ENCODE data around the gene RNFT2. TPM values are rescaled to one million over a fixed set of nuclear protein-coding genes. Genes with fewer than 3 reads are reported as not detected.
A peak's percentile ranks its signal among the peaks of the same experiment; 100 is the strongest.

The RNFT2 gene
- total RNA-seq, 6 experiments from 2014 or later, result 7.1 to 12.0 (median 11.2) TPM

- Mint-ChIP-seq H3K36me3 (ENCODE audit: low read depth) (no peaks in the 10 kb centered on the region), H3K27me3 (ENCODE audit: insufficient read depth) (peaks cover 33% of the 10 kb centered on the region), H3K4me1 (ENCODE audit: low read depth) (peaks cover 13% of the 10 kb centered on the region), H3K27ac (no peak overlapping the region), H3K9me3 (peaks cover 4% of the 10 kb centered on the region; the same call in 1 of the 2 replicates), H3K4me3 (no peak overlapping the region)
- DNase-seq, result no peak
- no peak for TF ChIP-seq CTCF (IDR thresholded peaks at IDR 0.05)
Observed at GRCh38 chr12:116691636-116692035, 46.5 kb upstream of the RNFT2 start.

DNA sequence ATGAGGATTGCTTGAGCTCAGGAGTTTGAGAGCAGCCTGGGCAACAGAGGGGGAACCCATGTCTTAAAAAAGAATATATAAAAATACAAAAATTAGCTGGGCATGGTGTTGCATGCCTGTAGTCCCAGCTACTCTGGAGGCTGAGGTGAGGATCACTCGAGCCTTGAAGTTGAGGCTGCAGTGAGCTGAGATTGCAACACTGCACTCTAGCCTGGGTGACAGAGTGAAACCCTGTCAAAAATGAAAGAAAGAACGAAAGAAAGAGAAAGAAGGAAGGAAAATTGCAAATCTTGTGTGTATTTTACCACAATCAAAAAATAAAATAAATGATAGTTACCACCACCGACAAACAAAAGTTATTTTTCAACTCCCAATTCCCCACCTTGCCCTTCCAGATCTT is 45.5 kb upstream of the RNFT2 start:
- Mint-ChIP-seq H3K36me3 (ENCODE audit: low read depth) (no peaks in the 10 kb centered on the region), H3K27me3 (ENCODE audit: insufficient read depth) (peaks cover 33% of the 10 kb centered on the region), H3K9me3 (no peaks in the 10 kb centered on the region), H3K4me1 (ENCODE audit: low read depth) (peaks cover 13% of the 10 kb centered on the region), H3K27ac (no peak overlapping the region), H3K4me3 (peak overlapping the region; percentile 12; the same call in 1 of the 2 replicates)
- no peak for TF ChIP-seq CTCF (IDR thresholded peaks at IDR 0.05)
- no peak for DNase-seq

GRCh38 chr12:116693286-116694227 is 44.6 kb upstream of the RNFT2 start:
- no peak overlapping the region for H3K27ac Mint-ChIP-seq
- H3K9me3 Mint-ChIP-seq, result no peaks in the 10 kb centered on the region
- H3K4me1 Mint-ChIP-seq (ENCODE audit: low read depth), result peaks cover 13% of the 10 kb centered on the region
- 0 out of 2 replicates have a peak, but pooled peaks have one; percentile 6 for TF ChIP-seq CTCF (IDR thresholded peaks at IDR 0.05)
- no peaks in the 10 kb centered on the region for H3K36me3 Mint-ChIP-seq (ENCODE audit: low read depth)
- no peak for DNase-seq
- peak overlapping the region; percentile 68 for H3K4me3 Mint-ChIP-seq
- peaks cover 33% of the 10 kb centered on the region for H3K27me3 Mint-ChIP-seq (ENCODE audit: insufficient read depth)

DNA sequence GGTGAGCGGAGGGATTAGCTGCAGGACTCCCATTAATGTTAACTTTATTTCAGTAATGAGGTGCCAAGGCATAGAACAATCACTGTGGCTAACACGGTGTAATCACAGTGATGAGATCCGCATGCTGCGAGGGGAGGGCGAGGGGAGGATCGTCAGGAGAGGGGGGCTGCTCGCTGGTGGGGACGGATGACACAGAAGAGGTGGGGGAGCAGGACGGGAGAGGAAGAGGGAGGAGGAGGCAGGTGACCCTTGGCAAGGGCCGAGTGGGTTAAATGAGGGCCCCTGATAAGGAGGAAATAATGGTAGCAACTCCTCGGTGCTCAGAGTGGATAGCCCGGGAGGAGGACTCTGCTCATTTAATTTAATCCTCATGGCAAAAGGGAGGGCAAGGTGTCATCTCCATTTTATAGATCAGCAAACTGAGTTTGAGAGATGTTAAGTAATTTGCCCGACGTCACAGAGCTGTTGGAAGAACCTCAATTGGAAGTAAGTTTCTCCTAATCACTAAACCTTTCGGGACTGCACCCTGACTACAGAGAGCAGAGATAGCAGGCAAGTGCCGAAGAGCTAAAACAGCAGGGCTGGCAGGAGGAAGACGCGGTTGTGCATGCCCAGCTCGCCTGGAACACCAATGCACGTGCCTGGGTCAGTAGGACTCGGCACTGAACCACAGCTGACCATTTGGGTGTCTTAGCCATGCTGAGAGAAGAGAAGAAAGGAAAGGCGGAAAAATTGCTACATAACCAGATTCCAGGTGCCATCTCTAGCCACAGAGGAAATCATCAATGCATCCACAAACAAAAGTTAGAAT is 43.3 kb upstream of the RNFT2 start:
- Mint-ChIP-seq H3K4me3 (no peak overlapping the region), H3K9me3 (no peaks in the 10 kb centered on the region), H3K4me1 (ENCODE audit: low read depth) (peaks cover 13% of the 10 kb centered on the region), H3K27me3 (ENCODE audit: insufficient read depth) (peaks cover 26% of the 10 kb centered on the region), H3K27ac (no peak overlapping the region), H3K36me3 (ENCODE audit: low read depth) (no peaks in the 10 kb centered on the region)
- TF ChIP-seq CTCF (IDR thresholded peaks at IDR 0.05), result no peak
- DNase-seq, result no peak

- peaks cover 25% of the 10 kb centered on the region for H3K27me3 Mint-ChIP-seq (ENCODE audit: insufficient read depth)
- TF ChIP-seq CTCF (IDR thresholded peaks at IDR 0.05), result no peak
- no peak overlapping the region for H3K4me3 Mint-ChIP-seq
- H3K27ac Mint-ChIP-seq, result no peak overlapping the region
- no peak for DNase-seq
- H3K4me1 Mint-ChIP-seq (ENCODE audit: low read depth), result peaks cover 13% of the 10 kb centered on the region
- no peaks in the 10 kb centered on the region for H3K9me3 Mint-ChIP-seq
- no peaks in the 10 kb centered on the region for H3K36me3 Mint-ChIP-seq (ENCODE audit: low read depth)
Observed at GRCh38 chr12:116695464-116695725, 42.7 kb upstream of the RNFT2 start.

Measured in HFFc6 (cell line).